ENCODE results near the gene PIPOX.

The PIPOX gene

GRCh38 chr17:29099527-29099926 is 56.6 kb downstream of the PIPOX start:
- no peak for DNase-seq (ENCODE audit: low spot score)

GRCh38 chr17:29100296-29100695 is 57.4 kb downstream of the PIPOX start:
- DNase-seq (ENCODE audit: low spot score): no peak

GRCh38 chr17:29102046-29102445 is 59.1 kb downstream of the PIPOX start:
- no peak for DNase-seq (ENCODE audit: low spot score)

DNA sequence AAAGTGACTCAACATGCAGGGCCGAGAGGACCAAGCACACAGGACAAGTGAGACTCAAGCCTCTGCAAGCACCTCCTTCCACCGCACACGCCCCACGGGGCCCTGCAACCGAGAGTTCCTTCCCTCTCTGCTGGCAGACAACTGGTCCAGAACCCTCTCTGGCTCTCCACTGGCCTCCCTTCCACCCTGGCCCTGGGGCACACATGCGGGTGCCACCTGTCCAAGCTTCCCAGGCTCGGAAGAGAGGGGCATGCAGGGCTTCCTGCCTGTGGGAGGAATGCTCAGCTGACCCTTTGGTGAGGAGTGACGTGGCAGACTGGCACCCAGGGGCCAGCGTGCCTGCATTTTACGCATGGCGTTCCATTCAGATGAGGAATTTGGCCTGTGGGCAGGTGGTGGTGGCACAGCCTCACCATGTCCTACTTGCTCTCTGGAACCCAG is 59.8 kb downstream of the PIPOX start:
- no peak for DNase-seq (ENCODE audit: low spot score)

DNA sequence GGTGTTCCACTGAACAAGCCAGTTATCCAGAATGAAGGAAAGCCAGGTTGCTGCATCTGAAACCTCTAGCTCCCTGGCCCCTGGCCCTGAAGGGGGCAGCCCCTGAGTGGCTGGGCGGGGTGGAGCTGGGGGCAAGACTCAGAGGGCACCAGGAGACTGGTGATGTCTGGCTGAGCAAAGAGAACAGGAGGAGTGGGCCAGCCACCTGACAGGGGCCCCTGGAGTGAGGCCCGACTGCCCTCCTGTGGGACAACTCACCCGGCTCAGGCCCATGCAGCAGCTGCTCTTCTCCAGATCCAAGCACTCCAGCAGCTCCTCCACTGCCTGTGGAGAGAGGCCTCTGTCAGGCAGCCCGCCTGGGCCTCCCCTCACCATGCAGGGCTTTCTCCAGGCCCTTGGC is 60.4 kb downstream of the PIPOX start:
- no peak for DNase-seq (ENCODE audit: low spot score)
